HG03469 (cell line): Measurements from ENCODE around the gene DRAXIN.

Source experiments
- ATAC-seq: cut with Tn5 transposase; IDR thresholded peaks from one replicate; pipeline ENCODE4 v1.9.1; 2021; ENCODE audit warnings: mild to moderate bottlenecking, moderate library complexity, moderate number of reproducible peaks; ENCODE audit not compliant: unreplicated experiment

The DRAXIN gene

GRCh38 chr1:11684070-11684469, 7.4 kb upstream of the DRAXIN start:
- ATAC-seq, result no peak

DNA sequence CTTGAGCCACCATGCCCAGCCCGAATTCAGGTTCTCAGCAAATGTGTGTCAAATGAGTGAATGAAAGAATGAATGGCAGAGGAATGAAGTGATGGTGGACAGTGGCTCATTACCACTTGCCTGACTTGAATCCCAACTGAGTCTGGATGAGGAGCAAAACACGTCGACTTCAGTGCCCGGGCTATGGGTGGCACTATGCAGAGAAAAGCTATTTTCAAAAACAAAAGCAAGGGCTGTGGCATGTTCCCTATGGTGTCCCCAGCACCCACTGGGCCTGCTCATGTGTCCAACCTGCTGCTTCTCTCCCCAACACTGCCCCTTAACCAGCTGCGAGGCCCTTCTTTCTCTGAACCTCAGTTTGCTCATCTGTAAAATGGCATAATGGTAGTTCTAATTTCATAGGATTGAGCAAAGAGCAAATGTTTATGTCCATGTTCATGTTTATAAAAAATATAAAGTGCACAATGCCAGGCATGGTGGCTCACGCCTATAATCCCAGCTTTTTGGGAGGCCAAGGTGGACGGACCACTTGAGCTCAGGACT, 6.2 kb upstream of the DRAXIN start:
- no peak for ATAC-seq

GRCh38 chr1:11688506-11688905, 3.0 kb upstream of the DRAXIN start:
- no peak for ATAC-seq

DNA sequence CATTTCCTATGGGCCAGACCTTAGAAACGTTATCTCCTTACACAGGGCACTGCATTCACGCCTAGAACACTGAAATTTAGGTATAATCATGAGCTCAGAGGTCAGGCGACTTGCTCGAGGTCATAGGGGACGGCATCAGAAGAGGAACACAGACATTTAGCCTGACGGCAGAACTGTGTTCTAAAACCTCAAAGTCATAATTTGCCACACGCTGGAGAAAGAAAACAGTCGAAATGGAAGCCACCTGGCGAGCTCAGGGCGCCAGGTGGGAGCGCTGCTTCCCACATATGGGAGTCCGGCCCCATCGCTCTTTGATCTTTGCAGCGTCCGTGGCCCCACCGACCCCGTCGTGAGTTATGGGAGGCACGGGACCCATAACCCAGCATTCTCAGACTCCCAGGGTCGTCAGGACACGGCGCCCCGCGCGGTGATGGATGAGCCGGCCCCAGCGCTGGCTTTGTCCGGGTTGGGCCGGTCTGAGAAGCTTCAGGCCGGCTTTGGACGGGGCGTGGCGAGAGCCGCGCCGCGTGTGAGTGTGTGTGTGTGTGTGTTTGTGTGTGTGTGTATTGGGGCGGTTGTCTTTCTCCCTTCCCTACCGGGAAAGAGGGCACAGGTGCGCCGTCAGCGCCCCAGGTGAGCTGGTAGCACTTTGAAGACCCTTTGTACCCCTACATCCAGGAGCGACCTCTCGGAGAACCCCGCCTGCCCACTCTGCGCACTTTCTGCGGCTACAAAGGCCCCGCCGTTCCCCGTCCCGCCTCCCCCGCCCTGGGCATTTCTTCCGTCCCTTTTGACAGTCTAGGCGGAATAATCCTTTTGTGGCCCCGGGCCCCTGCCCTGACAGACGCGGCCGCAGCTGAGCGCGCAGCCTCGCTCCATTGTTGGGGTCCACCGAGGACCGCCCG, 861 bp upstream of the DRAXIN start:
- ATAC-seq, result no peak

DNA sequence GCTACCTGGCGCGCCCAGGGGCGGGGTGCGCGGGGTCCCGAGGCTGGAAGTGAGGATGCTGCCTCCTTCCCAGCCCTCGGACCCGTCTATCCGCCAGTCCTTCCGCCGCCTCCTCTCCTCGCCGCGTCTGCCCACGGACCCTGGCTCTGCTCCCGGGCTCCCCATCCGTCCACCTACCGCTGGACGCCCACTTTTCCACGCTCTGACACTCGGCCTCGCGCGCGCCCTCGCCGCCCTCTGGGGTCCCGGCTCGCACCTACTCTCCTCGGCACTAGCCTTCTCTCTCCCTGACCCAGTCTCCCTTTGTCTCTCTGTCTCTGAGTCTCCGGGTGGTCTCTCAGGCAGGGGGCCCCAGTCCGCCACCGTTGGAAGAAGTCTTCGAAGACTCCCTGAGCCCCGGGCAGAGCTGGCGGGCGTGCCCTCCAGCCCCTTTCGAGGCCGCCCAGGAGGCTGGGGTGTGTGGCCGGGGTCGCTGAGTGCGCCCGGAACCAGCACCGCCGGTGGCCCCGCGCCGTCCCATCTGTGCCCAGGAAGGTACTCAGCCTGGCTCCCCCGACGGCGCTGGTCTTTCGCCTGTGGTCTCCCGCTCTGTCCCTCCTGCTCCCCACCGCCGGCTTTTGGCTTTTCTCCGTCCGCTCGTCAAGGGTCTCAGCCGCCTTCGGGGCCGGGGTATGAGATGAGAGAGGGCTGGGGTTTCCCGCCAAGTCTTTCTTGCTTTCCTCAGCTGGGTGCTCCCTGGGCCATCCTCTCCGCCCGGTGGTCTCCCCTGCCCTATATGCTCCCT, 610 bp downstream of the DRAXIN start:
- ATAC-seq, result no peak

GRCh38 chr1:11693024-11693590, 1.6 kb downstream of the DRAXIN start:
- ATAC-seq, result no peak

GRCh38 chr1:11693917-11694316, 2.4 kb downstream of the DRAXIN start:
- no peak for ATAC-seq

- no peak for ATAC-seq
Measured at GRCh38 chr1:11695861-11696260, 4.4 kb downstream of the DRAXIN start.

DNA sequence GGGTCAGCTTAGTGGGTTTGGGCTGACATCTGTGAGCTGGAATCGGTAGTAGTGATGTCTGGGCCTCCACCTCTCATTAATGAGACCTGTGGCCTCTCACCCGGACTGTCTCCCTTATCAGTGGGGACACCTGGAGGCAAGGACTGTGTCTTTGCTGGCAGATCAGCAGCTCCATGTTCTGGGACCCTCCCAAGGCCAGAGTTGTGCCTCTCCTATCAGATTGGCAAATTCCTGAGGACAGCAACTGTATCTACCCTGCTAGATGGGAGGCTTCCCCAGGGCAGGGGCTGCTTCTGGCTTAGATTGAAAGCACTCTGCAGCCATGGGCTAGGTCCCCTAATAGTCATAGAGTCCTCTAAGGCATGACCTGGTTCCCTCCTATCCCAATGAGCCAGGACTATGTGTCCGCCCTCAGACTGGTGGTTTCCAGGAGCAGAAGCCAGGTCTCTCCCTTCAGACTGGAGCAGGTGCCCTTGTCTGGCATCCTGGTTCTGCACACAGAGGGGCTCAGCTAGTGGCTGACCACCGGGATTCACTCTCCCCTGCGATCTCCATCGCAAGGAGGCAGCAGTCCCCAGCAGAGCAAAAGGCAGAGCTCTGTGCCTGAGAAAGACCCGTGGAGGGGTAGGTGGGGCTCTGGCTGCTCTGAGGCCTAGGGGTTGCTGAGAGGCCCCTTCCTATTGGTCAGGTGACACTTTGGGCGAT, 5.8 kb downstream of the DRAXIN start:
- ATAC-seq, result no peak

DNA sequence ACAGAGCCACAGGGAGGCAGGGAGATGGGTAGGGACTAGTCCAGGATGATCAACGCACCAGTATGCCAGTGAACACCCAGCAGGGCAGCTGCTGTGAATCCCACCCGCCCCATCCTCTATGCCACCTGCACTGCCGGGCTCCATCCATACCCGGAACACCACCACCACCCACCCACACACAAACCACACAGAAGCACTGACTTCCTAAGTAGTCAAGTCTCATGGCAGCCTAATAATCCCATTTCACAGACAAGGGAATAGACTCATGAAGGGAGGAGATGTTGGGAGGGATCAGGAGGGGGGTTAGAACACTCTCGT, 6.3 kb downstream of the DRAXIN start:
- no peak for ATAC-seq

- ATAC-seq, result no peak
Measured at GRCh38 chr1:11700601-11701467, 9.3 kb downstream of the DRAXIN start.

- ATAC-seq, result no peak
Measured at GRCh38 chr1:11701551-11701961, 10.0 kb downstream of the DRAXIN start.

DNA sequence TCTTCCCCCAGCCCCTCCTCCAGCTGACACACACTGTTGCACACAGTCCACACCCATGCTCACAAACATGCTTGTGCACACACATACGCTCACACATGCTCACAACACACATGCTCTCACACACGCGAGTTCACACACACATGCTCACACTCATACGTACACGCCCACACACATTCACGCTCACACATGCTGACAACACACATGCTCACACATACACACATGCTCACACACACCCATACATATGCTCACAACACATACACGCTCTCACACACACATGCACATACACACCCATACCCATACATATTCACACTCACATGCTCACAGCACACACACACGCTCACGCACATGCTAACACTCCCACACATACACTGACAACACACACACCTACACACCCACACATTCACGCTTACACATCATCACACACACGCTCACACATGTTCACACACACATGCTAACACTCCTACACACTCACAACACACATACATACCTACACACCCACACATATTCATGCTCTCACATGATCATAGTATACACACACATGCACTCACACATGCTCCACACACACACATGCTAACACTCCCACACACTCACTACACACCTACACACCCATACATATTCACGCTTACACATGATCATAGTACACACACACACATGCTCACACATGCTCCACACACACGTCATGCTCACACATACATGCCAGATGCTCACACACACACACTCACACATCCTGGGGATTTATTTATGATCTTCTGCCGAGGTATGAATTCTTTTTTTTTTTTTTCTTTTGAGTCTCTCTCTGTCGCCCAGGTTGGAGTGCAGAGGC, 10.7 kb downstream of the DRAXIN start:
- no peak for ATAC-seq

DNA sequence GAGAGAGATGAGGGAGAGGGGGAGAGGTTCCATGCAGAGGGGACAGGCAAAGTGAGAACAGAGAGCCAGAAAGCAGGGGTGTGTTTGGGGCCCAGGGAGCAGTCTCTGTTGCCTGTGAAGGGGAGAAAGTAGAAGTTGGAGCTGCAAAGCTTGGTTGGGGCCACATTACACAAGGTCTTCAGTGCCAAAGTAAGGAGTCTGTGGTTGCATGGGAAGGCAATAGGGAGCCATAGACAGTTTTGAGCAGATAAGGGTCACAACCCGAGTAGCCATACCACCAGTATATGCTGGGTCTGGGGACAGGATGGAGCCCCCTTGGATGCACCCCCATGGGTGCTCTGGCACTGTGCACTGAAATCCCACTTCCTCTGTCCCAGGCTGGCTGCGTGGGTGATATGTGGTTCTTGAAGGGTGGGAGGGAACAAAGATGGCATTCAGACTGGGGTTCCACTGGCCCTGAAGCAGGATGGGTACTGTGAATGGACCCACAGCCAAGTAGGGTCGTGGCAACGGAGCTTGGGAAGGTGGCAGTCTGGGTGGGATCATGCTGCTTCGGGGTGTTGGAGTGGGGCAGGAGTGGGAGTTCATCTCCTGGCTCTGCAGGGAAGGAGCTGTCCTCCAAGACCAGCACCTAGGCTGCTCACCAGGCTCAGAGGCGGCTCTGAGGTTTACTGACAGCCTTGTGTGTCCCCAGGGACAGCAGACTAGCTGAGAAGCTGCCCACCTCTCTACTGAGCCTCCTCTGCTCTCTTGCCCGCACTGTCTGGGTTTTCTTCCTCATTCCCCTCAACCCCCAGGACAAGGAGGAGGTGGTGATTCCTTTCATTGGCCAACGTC, 12.1 kb downstream of the DRAXIN start:
- ATAC-seq, result no peak

DNA sequence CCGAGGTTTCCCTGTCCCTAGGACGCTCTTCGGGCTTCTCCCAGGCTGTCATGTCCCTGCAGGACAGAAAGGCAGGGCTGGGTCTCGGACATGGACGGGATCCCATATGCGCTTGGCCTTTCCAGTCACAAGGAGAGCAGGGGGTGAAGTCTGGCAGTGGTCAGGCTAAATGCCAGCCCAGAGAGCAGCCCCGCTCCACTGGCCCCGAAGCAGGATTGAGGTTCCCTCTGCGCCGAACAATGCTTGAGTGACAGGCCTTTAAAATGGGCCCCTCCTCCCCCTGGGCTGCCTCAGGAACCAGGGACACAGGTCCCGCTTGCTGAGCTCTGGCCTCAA, 12.7 kb downstream of the DRAXIN start:
- no peak for ATAC-seq

DNA sequence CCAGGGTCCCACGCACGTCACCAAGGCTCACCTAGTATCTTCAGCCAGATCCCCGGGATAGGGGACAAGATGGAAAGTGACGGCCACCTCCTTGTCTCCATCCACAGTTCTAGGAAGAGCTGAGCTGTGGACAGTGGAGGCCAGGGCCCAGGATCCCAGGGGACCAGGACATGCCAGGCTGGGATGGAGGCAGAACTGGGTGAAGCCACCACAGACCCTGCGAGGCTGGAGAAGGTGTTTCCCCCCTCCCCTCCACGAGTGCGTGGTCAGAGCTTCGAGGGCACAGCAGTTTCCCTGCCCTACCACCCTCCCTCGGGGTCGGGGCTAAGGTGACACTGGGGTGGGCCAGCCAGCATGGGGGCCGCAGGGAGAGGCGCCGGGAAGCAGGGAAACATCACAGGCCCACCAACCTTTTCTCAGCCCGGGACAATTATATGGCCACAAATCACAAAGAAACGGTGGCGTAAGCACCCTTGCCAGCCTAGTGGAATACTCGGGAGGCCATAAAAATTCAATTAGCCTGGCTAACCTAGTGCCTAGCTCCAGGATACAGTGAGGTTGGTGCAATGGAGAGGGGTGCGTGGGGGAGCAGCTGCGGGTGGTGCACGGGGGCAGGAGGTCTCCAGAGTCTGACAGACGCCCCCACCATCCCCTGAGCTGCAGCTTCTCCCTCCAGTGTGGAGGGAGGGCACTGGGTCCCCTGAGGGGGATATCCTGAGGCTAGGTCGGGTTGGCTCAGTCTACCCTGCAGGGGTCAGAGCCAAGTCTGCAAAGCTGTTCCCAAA, 13.4 kb downstream of the DRAXIN start:
- no peak for ATAC-seq

DNA sequence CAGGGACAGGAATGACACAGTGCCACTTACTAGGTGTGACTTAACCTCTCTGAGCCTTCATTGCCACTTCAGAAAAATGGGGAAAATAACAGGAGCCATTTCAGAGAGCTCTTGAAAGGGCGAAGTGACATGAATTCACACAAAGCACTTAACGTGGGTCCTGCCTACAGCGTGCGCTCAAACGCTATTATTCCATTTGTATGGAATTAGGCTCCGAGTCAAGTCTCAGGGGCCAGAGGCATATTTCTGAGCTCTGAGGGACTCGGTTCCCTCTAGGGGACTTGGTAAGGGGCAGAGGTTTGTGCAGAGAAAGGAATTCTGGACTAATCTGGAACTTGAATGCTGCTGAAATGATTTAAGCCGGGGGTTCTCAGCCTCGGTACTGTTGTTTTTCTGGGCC, 14.1 kb downstream of the DRAXIN start:
- ATAC-seq, result no peak

GRCh38 chr1:11706292-11706691, 14.8 kb downstream of the DRAXIN start:
- no peak for ATAC-seq
